ENCODE measurements around the gene PEAK3. TPM values are rescaled to one million over a fixed set of nuclear protein-coding genes. Genes with fewer than 3 reads are reported as not detected.
A peak's percentile ranks its signal among the peaks of the same experiment; 100 is the strongest.

The PEAK3 gene
- total RNA-seq, 1 experiment from 2014 or later: 0.35 TPM

DNA sequence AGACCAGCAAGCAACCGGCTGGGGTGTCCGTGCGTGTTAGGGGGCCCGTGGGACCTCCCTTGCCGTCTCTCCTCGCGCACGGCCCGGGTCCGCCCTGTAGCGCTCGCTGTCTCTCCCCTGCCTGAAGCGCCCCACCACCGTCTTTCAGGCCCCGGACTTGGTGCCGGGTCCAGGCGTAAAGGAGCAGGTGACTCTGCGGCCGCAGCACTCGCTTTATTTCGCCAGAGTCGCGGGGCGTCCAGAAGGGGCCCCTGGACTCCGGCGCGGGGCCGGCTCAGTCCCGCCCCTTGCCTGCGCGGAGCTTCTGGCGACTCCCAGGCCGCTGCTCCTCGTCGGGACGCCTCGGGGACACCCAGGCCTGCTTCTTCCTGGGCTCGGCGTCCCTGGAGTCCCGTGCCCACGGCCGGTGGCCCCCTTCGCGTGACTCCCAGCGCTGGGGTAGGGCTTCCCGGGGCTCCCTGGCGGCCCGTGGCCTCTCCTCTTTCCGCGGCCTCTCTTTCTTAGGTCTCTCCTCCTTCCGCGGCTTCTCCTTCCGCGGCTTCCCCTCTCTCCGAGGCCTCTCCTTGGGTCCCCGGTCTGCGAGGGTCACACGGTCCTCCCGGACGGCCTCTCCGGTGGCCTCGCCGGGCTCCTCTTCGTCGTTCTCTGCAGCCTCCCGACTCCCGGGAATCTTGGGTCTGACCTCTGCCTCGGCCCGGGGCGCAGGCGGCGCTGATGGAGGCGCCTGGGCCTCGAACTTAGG lies 29.7 kb downstream of the PEAK3 start:
- DNase-seq (ENCODE audit: low read depth): no peak

DNA sequence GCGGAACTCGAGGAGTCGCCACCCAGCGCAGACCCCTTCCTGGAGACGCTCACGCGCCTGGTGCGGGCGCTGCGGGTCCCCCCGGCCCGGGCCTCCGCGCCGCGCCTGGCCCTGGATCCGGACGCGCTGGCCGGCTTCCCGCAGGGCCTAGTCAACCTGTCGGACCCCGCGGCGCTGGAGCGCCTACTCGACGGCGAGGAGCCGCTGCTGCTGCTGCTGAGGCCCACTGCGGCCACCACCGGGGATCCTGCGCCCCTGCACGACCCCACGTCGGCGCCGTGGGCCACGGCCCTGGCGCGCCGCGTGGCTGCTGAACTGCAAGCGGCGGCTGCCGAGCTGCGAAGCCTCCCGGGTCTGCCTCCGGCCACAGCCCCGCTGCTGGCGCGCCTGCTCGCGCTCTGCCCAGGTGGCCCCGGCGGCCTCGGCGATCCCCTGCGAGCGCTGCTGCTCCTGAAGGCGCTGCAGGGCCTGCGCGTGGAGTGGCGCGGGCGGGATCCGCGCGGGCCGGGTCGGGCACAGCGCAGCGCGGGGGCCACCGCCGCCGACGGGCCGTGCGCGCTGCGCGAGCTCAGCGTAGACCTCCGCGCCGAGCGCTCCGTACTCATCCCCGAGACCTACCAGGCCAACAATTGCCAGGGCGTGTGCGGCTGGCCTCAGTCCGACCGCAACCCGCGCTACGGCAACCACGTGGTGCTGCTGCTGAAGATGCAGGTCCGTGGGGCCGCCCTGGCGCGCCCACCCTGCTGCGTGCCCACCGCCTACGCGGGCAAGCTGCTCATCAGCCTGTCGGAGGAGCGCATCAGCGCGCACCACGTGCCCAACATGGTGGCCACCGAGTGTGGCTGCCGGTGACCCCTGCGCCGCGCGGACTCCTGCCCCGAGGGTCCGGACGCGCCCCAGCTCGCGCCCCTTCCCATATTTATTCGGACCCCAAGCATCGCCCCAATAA lies 30.6 kb downstream of the PEAK3 start:
- no peak for DNase-seq (ENCODE audit: low read depth)

DNA sequence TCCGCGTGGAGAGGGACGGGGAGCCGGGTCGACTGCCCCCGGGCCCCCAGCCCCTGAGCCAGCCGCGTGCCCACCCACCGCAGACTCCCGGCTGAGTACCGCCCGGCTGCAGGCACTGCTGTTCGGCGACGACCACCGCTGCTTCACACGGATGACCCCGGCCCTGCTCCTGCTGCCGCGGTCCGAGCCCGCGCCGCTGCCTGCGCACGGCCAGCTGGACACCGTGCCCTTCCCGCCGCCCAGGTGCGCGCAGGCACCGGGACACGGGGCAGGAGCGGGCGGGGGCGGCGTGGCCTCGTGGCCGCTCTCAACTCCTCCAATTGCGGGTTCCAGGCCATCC lies 31.2 kb downstream of the PEAK3 start:
- no peak for DNase-seq (ENCODE audit: low read depth)

DNA sequence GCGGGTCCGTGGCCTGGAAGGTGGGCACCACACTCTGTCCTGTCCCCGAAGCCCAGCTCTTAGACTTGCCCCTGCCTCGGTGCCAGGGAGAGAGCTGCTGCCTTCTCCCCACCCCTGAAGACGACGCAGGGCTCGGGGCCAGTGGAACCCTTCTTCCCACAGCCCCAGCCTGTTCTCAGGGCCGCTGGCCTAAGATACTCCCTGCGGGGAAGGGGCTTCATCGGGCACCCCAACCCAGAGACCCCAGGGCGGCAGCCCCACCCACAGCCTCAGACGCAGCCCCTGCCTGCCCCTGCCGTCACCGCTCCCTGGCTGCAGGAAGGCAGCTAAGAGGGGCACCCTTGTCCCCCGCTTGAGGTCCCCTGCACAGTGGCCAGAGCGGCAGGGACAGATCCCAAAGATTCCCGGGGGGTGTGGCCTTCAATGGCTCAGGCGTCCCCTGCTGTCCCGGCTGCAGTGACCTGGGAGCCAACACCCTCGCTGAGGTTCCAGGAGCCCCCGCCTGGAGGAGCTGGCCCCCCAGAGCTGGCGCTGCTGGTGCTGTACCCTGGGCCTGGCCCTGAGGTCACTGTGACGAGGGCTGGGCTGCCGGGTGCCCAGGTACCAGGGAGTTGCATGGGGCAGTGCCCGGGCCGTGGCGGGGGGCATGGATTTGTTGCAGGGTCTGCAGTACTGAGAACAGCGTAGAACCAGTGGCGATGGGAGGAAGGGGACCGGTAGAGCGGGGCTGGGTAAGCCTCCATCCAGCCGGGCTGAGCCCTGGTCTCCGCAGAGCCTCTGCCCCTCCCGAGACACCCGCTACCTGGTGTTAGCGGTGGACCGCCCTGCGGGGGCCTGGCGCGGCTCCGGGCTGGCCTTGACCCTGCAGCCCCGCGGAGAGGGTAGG lies 31.9 kb downstream of the PEAK3 start:
- no peak for DNase-seq (ENCODE audit: low read depth)

DNA sequence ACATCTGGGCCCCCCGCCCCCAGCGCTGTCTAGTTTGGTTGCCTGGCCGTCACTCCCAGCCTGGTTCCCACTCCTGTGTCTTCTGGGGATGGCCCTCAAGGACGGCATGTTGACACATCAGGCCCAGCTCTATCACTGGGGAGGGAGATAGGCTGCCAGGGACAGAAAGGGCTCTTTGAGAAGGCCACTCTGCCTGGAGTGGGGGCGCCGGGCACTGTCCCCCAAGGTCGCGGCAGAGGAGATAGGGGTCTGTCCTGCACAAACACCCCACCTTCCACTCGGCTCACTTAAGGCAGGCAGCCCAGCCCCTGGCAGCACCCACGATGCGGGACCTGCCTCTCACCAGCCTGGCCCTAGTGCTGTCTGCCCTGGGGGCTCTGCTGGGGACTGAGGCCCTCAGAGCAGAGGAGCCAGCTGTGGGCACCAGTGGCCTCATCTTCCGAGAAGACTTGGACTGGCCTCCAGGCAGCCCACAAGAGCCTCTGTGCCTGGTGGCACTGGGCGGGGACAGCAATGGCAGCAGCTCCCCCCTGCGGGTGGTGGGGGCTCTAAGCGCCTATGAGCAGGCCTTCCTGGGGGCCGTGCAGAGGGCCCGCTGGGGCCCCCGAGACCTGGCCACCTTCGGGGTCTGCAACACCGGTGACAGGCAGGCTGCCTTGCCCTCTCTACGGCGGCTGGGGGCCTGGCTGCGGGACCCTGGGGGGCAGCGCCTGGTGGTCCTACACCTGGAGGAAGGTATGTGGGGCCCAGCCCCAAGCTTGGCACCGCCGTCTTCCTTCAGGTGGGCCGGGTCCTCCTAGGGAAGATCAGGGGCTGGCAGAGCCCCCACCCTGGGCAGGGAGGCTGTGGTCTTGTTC lies 32.7 kb downstream of the PEAK3 start, which contains the start of gene AMH:
Gene AMH (plus strand): TSS at position 314 of the 857 bp plus-strand sequence. CDS start 10 bp downstream, at position 324.
- no peak for DNase-seq (ENCODE audit: low read depth)

DNA sequence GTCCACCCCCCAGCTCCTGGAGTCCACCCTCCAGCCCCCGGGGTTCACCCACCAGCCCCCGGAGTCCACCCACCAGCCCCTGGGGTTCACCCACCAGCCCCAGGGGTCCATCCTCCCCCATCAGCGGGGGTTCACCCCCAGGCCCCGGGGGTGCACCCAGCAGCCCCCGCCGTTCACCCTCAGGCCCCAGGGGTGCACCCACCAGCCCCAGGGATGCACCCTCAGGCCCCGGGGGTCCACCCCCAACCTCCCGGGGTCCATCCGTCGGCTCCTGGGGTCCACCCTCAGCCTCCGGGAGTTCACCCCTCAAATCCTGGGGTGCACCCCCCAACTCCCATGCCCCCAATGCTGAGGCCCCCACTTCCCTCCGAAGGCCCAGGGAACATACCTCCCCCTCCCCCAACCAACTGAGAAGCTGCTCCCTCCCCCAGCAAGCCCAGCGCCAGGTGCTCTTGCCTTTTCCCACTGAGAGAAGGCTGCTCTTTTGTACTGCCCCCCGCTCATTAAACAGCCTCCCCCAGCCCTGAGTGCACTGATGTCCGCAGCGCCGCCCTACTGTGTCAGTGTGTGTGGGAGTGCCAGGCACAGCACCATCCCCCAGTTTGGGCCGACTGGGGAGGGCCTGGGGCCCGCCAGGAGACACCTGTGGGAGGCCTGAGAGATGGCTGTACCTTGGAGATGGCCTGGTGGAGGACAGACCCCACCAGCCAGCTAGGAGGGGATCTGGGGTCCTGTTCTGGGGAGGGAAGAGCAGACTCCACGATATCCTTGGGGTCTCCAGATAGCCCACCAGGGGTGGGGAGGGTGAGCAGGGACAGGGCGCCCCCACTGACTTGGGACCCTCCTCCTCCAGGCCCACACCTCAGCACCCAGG lies 33.6 kb downstream of the PEAK3 start:
- DNase-seq (ENCODE audit: low read depth): no peak

DNA sequence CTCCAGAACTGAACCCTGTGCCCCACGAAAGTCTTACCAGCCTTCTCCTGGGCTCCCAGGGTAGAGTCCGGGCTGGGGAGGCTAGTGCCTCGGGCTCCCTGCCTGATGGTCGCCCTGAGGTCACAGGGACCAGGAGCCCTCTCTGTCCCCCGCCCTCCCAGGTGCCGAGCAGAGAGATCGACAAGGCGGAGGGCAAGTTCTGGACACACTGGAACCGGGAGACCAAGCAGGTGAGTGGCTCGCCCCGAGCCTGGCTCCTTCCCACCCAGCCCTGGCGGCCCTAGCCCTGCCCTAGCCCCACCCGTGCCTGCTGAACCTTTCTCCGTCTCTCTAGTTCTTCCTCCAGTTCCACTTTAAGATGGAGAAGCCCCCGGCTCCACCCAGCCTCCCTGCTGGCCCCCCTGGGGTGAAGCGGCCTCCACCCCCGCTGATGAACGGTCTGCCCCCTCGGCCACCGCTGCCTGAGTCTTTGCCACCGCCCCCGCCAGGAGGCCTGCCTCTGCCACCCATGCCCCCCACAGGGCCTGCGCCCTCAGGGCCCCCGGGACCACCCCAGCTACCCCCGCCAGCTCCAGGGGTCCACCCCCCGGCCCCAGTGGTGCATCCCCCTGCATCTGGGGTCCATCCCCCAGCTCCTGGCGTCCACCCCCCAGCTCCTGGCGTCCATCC lies 34.4 kb downstream of the PEAK3 start:
- no peak for DNase-seq (ENCODE audit: low read depth)

DNA sequence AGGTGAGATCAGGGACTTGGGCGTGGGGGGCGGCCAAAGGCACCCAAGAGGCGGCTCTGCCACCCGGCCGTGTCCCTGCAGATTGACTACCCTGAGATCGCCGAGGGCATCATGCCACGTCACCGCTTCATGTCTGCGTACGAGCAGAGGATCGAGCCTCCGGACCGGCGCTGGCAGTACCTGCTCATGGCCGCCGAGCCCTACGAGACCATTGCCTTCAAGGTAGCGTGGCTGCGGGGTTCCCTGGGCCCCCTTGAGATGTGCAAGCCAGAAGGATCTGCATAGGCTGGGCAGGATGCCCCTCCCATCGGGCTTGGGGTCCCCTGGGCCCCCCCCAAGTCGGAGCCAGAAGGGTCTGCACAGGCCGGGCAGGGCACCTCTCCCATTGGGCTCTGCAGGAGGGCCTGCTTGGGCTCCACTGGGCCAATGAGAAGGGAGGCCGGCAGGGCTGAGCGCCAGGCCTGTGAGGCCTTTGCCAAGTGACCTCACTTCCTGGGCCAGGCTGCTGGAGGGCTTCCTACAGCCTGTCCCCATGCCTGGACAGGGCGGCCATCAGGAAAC lies 35.1 kb downstream of the PEAK3 start:
- DNase-seq (ENCODE audit: low read depth): peak; percentile 43

DNA sequence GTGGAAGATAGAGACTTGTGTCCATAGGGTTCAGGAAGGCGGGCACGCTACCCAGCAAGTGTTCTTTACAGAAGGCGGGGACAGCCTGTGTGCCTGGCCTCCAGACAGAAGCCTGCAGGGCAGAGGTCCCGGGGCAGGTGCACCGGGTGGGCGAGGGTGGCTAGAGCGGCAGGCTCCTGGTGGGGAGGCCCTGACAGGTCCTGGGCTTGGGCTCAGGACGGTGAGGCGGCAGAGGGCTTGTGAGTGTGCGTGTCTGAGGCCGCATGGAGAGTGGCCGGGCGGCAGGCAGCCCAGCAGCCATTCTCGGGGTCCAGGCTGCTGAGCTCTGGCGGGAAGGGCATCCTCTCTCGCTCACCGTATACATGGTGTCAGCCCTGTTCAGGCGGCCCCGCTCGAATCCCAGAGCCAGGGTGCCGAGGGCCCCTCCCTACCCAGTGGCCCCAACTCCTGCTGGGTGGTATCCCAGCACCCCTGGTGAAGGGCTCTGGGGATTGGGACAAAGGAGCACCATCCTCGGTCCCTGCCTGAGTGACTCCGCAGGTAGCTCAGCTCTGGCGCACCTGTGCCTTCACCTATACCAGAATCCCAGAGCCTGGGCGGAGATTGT lies 35.9 kb downstream of the PEAK3 start:
- DNase-seq (ENCODE audit: low read depth): no peak

DNA sequence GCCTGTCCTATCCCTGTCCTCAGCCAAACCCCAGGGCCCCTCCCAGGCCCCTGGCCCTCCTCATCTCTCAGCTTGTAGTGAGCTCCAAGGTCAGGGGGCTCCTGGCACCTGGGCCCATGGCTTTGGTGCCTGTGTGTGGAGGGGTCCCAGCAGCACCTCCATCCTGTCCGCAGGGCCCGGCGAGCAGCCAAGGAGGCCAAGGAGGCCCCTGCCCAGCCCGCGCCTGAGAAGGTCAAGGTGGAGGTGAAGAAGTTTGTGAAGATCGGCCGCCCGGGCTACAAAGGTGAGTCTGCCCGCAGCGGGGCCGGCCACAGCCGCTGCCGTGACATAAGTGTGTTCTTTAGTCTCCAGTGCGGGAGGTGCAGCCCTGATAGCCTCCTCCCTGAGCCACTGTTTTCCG lies 36.7 kb downstream of the PEAK3 start:
- DNase-seq (ENCODE audit: low read depth): no peak

DNA sequence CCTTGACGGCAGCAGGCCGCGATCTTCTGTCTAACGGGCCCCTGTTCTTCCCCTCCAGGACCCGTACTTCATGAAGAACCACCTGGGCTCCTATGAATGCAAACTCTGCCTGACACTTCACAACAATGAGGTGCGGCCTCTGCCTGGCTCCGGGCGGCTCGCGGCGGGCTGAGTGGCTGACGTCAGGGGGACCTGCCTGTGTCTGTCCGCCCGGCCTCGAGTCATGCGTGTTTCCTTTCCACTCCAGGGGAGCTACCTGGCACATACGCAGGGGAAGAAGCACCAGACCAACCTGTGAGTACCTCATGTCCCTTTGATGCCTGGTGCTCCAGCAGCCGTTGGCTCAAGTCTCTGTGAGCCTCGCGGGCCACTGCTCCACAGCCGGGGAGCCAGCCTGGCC lies 37.5 kb downstream of the PEAK3 start:
- no peak for DNase-seq (ENCODE audit: low read depth)

DNA sequence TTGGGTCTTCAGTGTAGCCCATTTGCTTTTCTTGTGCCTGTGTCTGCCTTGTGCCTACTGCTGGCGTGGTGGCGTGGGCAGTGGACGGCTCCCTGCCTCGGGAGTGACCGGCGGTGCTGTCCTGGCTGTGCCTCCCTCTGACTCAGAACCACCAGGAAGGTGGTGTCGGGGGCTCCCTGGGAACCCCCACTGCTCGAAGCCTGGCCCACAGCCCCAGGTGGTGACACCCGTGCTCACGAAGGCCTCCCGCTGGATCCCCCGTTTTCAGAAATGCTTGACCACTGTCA lies 37.9 kb downstream of the PEAK3 start:
- no peak for DNase-seq (ENCODE audit: low read depth)

DNA sequence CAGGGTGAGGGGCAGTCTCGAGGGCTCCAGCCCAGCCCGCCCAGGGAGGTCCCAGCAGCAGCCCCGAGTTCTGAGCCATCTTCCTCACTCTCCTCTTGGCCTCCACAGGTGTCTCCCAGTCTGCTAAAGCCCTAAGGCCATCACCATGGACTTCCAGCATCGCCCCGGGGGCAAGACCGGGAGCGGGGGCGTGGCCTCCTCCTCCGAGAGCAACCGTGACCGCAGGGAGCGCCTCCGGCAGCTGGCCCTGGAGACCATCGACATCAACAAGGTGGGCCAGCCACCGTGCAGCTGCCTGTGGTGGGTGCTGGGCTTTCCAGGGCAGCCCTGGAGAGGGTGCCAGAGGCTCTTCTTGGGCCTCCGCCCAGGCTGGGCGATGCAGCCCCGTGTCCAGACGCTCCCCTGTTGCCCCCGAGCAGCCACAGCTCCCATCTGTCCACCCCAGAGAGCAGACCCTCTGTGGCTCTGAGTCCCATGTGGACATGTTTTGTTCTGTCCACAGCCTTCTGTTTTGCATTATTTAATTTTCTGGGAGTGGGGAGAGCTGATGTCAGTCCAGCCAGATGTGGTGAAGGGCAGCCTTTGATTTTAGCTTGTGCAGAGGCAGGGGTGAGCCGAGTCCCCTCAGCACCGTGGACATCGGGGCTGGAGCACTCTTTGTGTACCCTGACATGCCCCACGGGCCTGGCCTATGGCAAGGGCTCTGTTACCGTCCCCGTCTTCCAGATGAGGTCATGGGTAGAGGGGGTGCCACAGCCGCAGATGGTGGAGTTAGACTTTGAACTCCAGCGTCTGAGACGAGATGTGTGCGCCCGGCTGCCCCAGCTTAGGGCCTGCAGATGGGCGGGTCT lies 38.5 kb downstream of the PEAK3 start:
- DNase-seq (ENCODE audit: low read depth): no peak

DNA sequence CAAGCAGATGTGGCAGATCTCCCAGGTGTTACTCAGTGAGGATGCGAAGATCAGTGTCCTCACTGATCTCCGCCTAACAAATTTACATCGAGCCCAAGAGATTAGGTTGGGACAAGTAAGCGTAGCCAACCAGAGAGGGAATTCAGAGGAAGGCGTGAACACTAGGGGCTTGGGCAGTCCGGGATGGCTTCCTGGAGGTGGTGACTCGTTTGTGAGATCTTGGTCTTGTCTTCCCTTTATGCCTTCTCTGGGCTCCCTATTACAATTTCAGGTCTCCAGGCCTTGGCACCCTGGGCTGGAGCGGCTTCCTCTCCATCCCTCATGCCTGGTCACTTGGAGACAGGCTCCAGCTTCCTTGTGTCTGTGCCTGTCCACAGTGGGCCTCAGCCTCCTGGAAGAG lies 39.2 kb downstream of the PEAK3 start:
- DNase-seq (ENCODE audit: low read depth): no peak

DNA sequence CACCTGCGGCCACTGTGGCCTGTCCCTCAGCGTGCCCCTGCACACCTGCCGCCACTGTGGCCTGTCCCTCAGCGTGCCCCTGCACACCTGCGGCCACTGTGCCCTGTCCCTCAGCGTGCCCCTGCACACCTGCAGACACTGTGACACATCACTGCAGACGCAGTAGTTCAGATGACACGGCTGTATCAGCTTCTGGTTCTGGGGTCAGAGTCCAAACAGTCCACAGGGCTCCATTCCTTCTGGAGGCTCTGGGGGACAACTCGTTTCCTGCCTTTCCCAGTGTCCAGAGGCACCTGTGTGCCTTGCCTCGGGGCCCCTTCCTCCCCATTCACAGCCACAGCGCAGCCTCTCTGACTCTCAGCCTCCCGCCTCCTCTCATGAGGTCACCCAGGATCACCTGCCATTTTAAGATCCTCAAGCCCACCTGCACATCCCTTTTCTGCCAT lies 39.9 kb downstream of the PEAK3 start:
- DNase-seq (ENCODE audit: low read depth): no peak

DNA sequence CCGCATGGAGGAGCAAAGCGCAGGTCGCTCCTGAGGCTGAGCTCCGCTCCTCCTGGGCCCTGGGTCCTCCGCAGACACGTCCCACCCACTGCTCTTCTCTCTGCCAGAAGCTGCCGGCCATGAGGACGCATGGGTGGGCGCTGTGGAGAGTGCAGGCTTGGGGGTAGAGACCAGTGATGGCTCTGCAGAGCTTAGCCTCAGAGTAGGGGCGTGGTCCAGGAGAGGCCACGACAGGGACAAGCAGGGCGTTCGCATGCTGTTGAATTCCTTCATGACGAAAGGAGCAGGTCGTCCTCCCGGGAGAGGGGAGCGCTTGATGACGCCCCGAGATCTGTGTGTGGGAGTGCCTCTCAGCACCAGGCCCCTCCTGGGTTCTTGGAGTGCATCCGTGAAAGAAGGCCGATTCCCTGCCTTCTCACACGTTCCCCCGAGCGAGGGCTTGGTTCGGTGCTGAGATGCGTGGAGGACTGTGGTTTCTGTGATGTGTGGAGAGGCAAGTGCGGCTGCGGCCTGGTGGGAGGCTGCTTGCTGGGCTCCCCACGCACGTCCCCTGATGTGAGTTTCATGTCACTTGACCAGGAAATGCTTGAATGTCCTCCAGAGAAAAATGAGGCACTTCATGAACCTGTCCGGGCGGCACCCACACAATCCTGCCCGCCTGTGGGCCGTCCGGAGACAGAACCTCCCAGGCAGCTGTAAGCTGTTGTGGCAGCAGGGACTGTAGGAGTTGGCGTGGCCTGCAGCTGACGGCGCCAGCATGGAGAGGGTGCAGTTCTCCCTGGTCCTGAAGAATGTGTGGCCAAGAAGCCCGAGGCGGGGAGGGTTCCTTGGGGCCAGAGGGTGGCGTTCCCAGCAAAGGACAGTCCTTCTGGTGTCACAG lies 40.9 kb downstream of the PEAK3 start:
- DNase-seq (ENCODE audit: low read depth): no peak

All from HT1080 (cell line).